ENCODE measurements around the gene QRICH1.
A peak's percentile ranks its signal among the peaks of the same experiment; 100 is the strongest.

The QRICH1 gene

DNA sequence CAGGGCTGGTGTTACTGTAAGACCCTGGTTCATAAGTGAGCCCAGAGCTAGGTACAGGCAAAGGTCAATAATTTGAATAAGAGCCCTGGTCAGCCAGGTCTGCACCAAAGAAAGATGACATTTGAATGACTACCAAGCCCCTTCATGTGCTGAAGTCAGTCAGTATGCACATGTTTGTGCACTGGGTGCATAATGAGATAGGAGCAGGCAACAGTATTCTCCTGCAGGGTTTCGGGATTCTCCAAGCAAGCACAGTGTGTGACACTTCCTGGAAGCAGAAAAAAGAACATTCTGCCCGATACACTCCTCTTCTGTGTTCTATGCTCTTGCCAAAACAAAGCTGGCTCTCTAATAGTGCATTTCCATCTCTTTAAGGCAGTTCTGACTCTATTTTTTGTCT is 59.2 kb downstream of the QRICH1 start:
- Histone ChIP-seq H3K4me3 (no peak overlapping the region), H3K9ac (ENCODE audit: insufficient read length) (no peak overlapping the region), H3K27ac (no peak overlapping the region), H3K36me3 (ENCODE audit: insufficient read depth, low read length) (peaks cover 23% of the 10 kb centered on the region; the same call in 1 of the 2 replicates), H3K9me3 (ENCODE audit: low read depth, low read length) (no peaks in the 10 kb centered on the region)
- DNase-seq (ENCODE audit: low read depth, low spot score): no peak
- TF ChIP-seq POLR2AphosphoS5 (IDR thresholded peaks at IDR 0.05; ENCODE audit: borderline replicate concordance, low read depth, low read length): no peak
- TF ChIP-seq FOXP2 (optimal IDR thresholded peaks at IDR 0.05; ENCODE audit: control extremely low read depth, extremely low read length, insufficient read depth): no peak
- no peak for TF ChIP-seq EZH2 (IDR thresholded peaks at IDR 0.05)

DNA sequence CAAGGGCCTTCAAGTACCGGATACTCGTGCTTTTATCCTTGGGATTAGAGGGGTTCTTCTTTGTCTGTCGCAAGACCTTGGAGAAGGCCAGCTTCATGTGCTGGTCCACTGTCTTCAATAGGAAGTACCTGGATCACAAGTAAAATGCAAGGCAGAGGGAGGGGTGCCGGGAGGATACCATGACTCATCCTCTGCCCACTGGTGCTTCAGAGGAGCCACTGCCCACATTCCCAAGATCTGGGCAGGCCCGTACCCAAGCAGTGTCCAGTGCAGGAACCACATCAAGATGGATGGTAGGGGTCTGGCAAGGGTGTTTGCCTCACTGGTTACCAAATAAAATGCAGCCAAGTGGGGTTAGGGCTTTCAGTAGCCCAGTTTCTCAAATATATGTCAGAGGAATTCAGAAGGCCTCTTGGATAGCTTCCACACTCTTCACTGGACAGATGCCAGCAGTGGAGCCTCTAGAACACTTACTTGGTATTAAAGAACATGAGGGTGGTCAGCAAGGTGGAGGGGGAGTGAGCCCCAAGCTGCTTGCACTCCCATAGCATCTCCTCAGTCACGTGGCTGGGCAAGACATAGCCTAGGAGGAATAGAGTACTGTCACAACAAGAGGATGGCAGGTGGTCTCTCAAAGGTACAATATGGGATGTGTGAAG is 61.1 kb downstream of the QRICH1 start:
- Histone ChIP-seq H3K36me3 (ENCODE audit: insufficient read depth, low read length) (peaks cover 27% of the 10 kb centered on the region; the same call in 1 of the 2 replicates), H3K4me3 (no peak overlapping the region), H3K9ac (ENCODE audit: insufficient read length) (no peak overlapping the region), H3K27ac (no peak overlapping the region), H3K9me3 (ENCODE audit: low read depth, low read length) (no peaks in the 10 kb centered on the region)
- TF ChIP-seq POLR2AphosphoS5 (IDR thresholded peaks at IDR 0.05; ENCODE audit: borderline replicate concordance, low read depth, low read length) (no peak), EZH2 (IDR thresholded peaks at IDR 0.05) (no peak), FOXP2 (optimal IDR thresholded peaks at IDR 0.05; ENCODE audit: control extremely low read depth, extremely low read length, insufficient read depth) (no peak)
- no peak for DNase-seq (ENCODE audit: low read depth, low spot score)

DNA sequence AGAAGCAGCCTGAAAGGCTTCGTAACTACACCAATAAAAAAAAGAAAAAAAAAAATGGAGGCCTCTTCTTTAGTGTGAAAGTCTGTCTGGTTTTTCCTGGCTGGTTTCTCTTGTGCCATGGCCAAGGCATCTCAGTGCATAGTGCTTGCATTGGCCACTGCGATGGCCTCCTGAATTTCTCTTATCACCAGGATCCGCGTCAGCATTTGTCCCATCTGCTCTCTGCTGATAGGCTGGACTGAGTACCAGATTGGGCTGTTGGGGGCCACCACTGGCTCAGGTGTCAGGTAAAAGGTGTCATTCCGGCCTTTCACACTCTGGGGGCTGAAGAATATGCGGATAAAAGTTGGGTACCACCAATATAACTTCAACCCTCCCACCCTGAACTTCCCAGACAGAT is 63.5 kb downstream of the QRICH1 start:
- TF ChIP-seq EZH2 (IDR thresholded peaks at IDR 0.05): no peak
- TF ChIP-seq FOXP2 (optimal IDR thresholded peaks at IDR 0.05; ENCODE audit: control extremely low read depth, extremely low read length, insufficient read depth): no peak
- TF ChIP-seq POLR2AphosphoS5 (IDR thresholded peaks at IDR 0.05; ENCODE audit: borderline replicate concordance, low read depth, low read length): no peak
- H3K36me3 ChIP-seq (ENCODE audit: insufficient read depth, low read length): peaks cover 45% of the 10 kb centered on the region; the same call in 1 of the 2 replicates
- no peaks in the 10 kb centered on the region for H3K9me3 ChIP-seq (ENCODE audit: low read depth, low read length)
- 0 out of 2 replicates have a peak overlapping the region, but pooled peaks have one; percentile 84 for H3K27ac ChIP-seq
- no peak for DNase-seq (ENCODE audit: low read depth, low spot score)
- H3K4me3 ChIP-seq: no peak overlapping the region
- H3K9ac ChIP-seq (ENCODE audit: insufficient read length): no peak overlapping the region

DNA sequence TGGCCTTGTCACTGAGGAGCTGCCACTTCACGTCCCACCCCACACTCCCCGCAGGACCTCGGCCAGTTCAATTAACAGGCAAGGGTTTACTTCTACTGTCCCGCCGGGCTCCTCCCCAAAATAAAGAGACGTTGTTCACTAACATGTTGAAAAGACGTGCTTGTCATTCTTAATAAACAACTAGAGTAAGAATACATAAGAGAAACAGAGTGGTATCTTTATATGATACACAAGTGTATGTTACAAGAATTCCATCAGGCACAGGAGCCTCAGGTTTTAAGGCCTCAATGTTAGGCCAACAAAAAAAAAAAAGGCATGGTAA is 64.3 kb downstream of the QRICH1 start:
- Histone ChIP-seq H3K4me3 (peak overlapping the region; percentile 87), H3K36me3 (ENCODE audit: insufficient read depth, low read length) (peaks cover 50% of the 10 kb centered on the region; the same call in 1 of the 2 replicates), H3K9ac (ENCODE audit: insufficient read length) (peak overlapping the region; percentile 26), H3K9me3 (ENCODE audit: low read depth, low read length) (no peaks in the 10 kb centered on the region), H3K27ac (peak overlapping the region; percentile 84)
- TF ChIP-seq FOXP2 (optimal IDR thresholded peaks at IDR 0.05; ENCODE audit: control extremely low read depth, extremely low read length, insufficient read depth) (no peak), POLR2AphosphoS5 (IDR thresholded peaks at IDR 0.05; ENCODE audit: borderline replicate concordance, low read depth, low read length) (no peak; the same call in 1 of the 2 replicates), EZH2 (IDR thresholded peaks at IDR 0.05) (no peak)
- DNase-seq (ENCODE audit: low read depth, low spot score): no peak

- H3K4me3 ChIP-seq: peak within 1 kb of the TSS; percentile 87
- H3K9me3 ChIP-seq (ENCODE audit: low read depth, low read length): no peaks in the 10 kb centered on the region
- TF ChIP-seq EZH2 (IDR thresholded peaks at IDR 0.05): no peak
- TF ChIP-seq FOXP2 (optimal IDR thresholded peaks at IDR 0.05; ENCODE audit: control extremely low read depth, extremely low read length, insufficient read depth): peak; percentile 27
- peak; percentile 99 for TF ChIP-seq POLR2AphosphoS5 (IDR thresholded peaks at IDR 0.05; ENCODE audit: borderline replicate concordance, low read depth, low read length)
- peak within 1 kb of the TSS; percentile 84 for H3K27ac ChIP-seq
- DNase-seq (ENCODE audit: low read depth, low spot score): no peak
- peaks cover 55% of the 10 kb centered on the region; the same call in 1 of the 2 replicates for H3K36me3 ChIP-seq (ENCODE audit: insufficient read depth, low read length)
- H3K9ac ChIP-seq (ENCODE audit: insufficient read length): peak within 1 kb of the TSS; percentile 94
Measured at GRCh38 chr3:49028673-49029562, 65.0 kb downstream of the QRICH1 start, which contains the start of gene IMPDH2. IMPDH2 (minus strand) TSS chr3:49029398; CDS start chr3:49029350, 48 bp downstream.

GRCh38 chr3:49028298-49028672 is 65.6 kb downstream of the QRICH1 start:
- DNase-seq (ENCODE audit: low read depth, low spot score): no peak
- peak overlapping the region; percentile 94 for H3K9ac ChIP-seq (ENCODE audit: insufficient read length)
- no peak for TF ChIP-seq FOXP2 (optimal IDR thresholded peaks at IDR 0.05; ENCODE audit: control extremely low read depth, extremely low read length, insufficient read depth)
- peaks cover 56% of the 10 kb centered on the region; the same call in 1 of the 2 replicates for H3K36me3 ChIP-seq (ENCODE audit: insufficient read depth, low read length)
- no peaks in the 10 kb centered on the region for H3K9me3 ChIP-seq (ENCODE audit: low read depth, low read length)
- H3K27ac ChIP-seq: no peak overlapping the region
- peak overlapping the region; percentile 87 for H3K4me3 ChIP-seq

DNA sequence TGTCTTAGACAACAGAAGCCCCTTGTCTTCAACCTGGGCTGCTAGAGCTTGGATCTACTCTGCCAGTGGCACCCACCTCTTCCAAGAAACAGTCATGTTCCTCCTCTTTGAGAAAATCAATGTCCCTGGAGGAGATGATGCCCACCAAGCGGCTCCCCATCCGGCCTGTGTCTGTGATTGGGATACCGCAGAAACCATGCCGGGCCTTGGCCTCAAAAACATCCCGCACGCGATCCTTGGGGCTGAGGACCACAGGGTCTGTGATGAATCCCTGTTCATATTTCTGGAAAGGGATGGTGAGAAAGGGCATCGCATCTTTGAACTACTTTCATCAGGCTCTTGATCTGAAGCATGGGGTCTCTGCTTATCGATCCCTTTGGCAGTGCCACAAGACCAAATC is 66.2 kb downstream of the QRICH1 start:
- Histone ChIP-seq H3K27ac (no peak overlapping the region), H3K36me3 (ENCODE audit: insufficient read depth, low read length) (peaks cover 51% of the 10 kb centered on the region; the same call in 1 of the 2 replicates)

DNA sequence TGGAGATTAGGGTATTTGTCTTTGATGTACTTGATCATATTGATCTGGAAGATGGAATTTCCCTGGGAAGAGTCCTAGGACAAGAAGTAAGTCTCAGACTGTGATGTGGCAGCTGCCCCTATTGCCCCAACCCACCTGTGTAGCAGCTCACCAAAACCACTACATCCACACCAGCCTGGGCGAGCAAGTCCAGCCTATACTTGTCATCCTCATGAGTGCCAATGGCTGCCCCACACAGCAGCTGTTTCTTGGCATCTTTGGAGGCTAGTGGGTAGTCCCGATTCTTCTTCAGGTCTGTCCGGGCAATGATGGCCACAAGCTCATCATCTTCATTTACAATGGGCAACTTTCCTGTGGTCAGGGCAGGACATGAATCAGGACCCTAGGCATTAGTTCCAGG is 67.3 kb downstream of the QRICH1 start:
- no peak overlapping the region for H3K4me3 ChIP-seq
- TF ChIP-seq FOXP2 (optimal IDR thresholded peaks at IDR 0.05; ENCODE audit: control extremely low read depth, extremely low read length, insufficient read depth) (no peak), POLR2AphosphoS5 (IDR thresholded peaks at IDR 0.05; ENCODE audit: borderline replicate concordance, low read depth, low read length) (no peak; the same call in 1 of the 2 replicates), EZH2 (IDR thresholded peaks at IDR 0.05) (no peak)
- DNase-seq (ENCODE audit: low read depth, low spot score): no peak
- H3K9ac ChIP-seq (ENCODE audit: insufficient read length): no peak overlapping the region
- H3K27ac ChIP-seq: no peak overlapping the region
- no peaks in the 10 kb centered on the region for H3K9me3 ChIP-seq (ENCODE audit: low read depth, low read length)
- peaks cover 40% of the 10 kb centered on the region; the same call in 1 of the 2 replicates for H3K36me3 ChIP-seq (ENCODE audit: insufficient read depth, low read length)

More for the DNA sequence above, 66.2 kb downstream of the QRICH1 start:
- no peak for TF ChIP-seq POLR2AphosphoS5 (IDR thresholded peaks at IDR 0.05; ENCODE audit: borderline replicate concordance, low read depth, low read length)
- no peak for TF ChIP-seq FOXP2 (optimal IDR thresholded peaks at IDR 0.05; ENCODE audit: control extremely low read depth, extremely low read length, insufficient read depth)
- TF ChIP-seq EZH2 (IDR thresholded peaks at IDR 0.05): no peak
- H3K9me3 ChIP-seq (ENCODE audit: low read depth, low read length): no peaks in the 10 kb centered on the region
- H3K9ac ChIP-seq (ENCODE audit: insufficient read length): no peak overlapping the region
- H3K4me3 ChIP-seq: peak overlapping the region; percentile 87; the same call in 1 of the 2 replicates
- no peak for DNase-seq (ENCODE audit: low read depth, low spot score)

Data from SK-N-MC (cell line).